ENCODE measurements around the gene IQCH. TPM values are rescaled to one million over a fixed set of nuclear protein-coding genes. Genes with fewer than 3 reads are reported as not detected.

The IQCH gene
- total and polyA plus RNA-seq, 9 of the 15 experiments (the other 6 are each of a cell fraction or from before 2014, with no cell fraction given) = 1.8 to 3.9 (median 2.7) TPM

GRCh38 chr15:67381416-67382045, 126.9 kb downstream of the IQCH start:
- intact Hi-C loops (cut with micrococcal nuclease) = no loop called here
- DNase-seq (ENCODE audit: extremely low read depth in 1 of 4, low spot score in 3 of 4) = no peak
- Histone ChIP-seq H3K9me1 (ENCODE audit: control insufficient read depth, insufficient read depth, low read length) (no peaks in the 10 kb centered on the region), H3K36me3 (ENCODE audit: control insufficient read depth, insufficient read depth, low read length) (no peaks in the 10 kb centered on the region), H4K20me1 (replicated peaks; ENCODE audit: control insufficient read depth, insufficient read depth, low read length) (no peaks in the 10 kb centered on the region), H3K27me3 (ENCODE audit: control insufficient read depth in 2 of 2, insufficient read depth in 2 of 2, low read length in 2 of 2) (no peaks in the 10 kb centered on the region), H3K9me3 (replicated peaks; ENCODE audit: control insufficient read depth, insufficient read depth, low read depth, low read length) (no peaks in the 10 kb centered on the region), H3K4me3 (no peak overlapping the region), H3K4me2 (ENCODE audit: insufficient read depth, low read length) (no peak overlapping the region), H3K27ac (ENCODE audit: extremely low read depth, low read depth, low read length) (no peak overlapping the region), H2AFZ (ENCODE audit: low read depth, low read length) (no peak overlapping the region), H3K4me1 (replicated peaks in 1 of 2; ENCODE audit: control insufficient read depth in 2 of 2, insufficient read depth in 2 of 2, low read length in 2 of 2) (no peaks in the 10 kb centered on the region; a peak in 1 of 5 replicates), H3K79me2 (ENCODE audit: control insufficient read depth, insufficient read depth, low read length) (no peaks in the 10 kb centered on the region), H3K9ac (ENCODE audit: insufficient read depth in 1 of 2, low read depth in 2 of 2, low read length in 2 of 2) (no peak overlapping the region)
- ChIA-PET CTCF (ENCODE audit: low intra/inter-chr PET ratio) (interaction anchor here (0.6 to 0.7 kb wide), 2 partner anchors 26 to 1863 kb away, joined by 3 to 4 read pairs; no protein-coding TSS in a partner anchor), POLR2A (interaction anchor here (0.6 kb wide), 1 partner anchor 896 kb away, joined by 3 read pairs; no protein-coding TSS in a partner anchor)
- in situ Hi-C loops (cut with MboI) = no loop called here
- WGBS (ENCODE audit: insufficient coverage, low coverage, missing lambda C conversion rate) = 18% methylated on average over 8 of the region's 8 CpGs
- BruUV-seq (replicated peaks) = no TSS peak
- no peak for ATAC-seq
- no peak for FAIRE-seq
- TF ChIP-seq BHLHE40 (IDR thresholded peaks at IDR 0.05; ENCODE audit: low read length) = no peak
- TF ChIP-seq PREB (CRISPR knock-in tag; IDR thresholded peaks at IDR 0.05) = no peak
- TF ChIP-seq GABPB2 (CRISPR knock-in tag; conservative IDR thresholded peaks at IDR 0.05) = no peak
- no peak for TF ChIP-seq ETV6 (IDR thresholded peaks at IDR 0.05; ENCODE audit: borderline replicate concordance in 1 of 2, low read depth in 2 of 2, low read length in 1 of 2)
- TF ChIP-seq ETV6 (CRISPR knock-in tag; IDR thresholded peaks at IDR 0.05; ENCODE audit: borderline replicate concordance) = no peak
- no peak for TF ChIP-seq SREBF1 (IDR thresholded peaks at IDR 0.05; ENCODE audit: borderline replicate concordance, low read depth, low read length)
- TF ChIP-seq, protein P1, sequence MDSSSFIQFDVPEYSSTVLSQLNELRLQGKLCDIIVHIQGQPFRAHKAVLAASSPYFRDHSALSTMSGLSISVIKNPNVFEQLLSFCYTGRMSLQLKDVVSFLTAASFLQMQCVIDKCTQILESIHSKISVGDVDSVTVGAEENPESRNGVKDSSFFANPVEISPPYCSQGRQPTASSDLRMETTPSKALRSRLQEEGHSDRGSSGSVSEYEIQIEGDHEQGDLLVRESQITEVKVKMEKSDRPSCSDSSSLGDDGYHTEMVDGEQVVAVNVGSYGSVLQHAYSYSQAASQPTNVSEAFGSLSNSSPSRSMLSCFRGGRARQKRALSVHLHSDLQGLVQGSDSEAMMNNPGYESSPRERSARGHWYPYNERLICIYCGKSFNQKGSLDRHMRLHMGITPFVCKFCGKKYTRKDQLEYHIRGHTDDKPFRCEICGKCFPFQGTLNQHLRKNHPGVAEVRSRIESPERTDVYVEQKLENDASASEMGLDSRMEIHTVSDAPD (CRISPR knock-in tag; IDR thresholded peaks at IDR 0.05) = no peak
- no peak for TF ChIP-seq PYGO2 (tag; IDR thresholded peaks at IDR 0.05)
- TF ChIP-seq HNRNPLL (IDR thresholded peaks at IDR 0.05; ENCODE audit: low read depth, low read length, poor library complexity, severe bottlenecking) = no peak
- no peak for TF ChIP-seq SETDB1 (IDR thresholded peaks at IDR 0.05; ENCODE audit: low read length)
- TF ChIP-seq SOX6 (IDR thresholded peaks at IDR 0.05) = no peak
- no peak for TF ChIP-seq PRPF4 (IDR thresholded peaks at IDR 0.05; ENCODE audit: insufficient read depth, low read depth, low read length, poor library complexity, severe bottlenecking)
- TF ChIP-seq SRSF1 (IDR thresholded peaks at IDR 0.05; ENCODE audit: low read depth, low read length) = no peak
- no peak for TF ChIP-seq RFX5 (IDR thresholded peaks at IDR 0.05; ENCODE audit: low read depth, low read length)
- TF ChIP-seq, protein P2, sequence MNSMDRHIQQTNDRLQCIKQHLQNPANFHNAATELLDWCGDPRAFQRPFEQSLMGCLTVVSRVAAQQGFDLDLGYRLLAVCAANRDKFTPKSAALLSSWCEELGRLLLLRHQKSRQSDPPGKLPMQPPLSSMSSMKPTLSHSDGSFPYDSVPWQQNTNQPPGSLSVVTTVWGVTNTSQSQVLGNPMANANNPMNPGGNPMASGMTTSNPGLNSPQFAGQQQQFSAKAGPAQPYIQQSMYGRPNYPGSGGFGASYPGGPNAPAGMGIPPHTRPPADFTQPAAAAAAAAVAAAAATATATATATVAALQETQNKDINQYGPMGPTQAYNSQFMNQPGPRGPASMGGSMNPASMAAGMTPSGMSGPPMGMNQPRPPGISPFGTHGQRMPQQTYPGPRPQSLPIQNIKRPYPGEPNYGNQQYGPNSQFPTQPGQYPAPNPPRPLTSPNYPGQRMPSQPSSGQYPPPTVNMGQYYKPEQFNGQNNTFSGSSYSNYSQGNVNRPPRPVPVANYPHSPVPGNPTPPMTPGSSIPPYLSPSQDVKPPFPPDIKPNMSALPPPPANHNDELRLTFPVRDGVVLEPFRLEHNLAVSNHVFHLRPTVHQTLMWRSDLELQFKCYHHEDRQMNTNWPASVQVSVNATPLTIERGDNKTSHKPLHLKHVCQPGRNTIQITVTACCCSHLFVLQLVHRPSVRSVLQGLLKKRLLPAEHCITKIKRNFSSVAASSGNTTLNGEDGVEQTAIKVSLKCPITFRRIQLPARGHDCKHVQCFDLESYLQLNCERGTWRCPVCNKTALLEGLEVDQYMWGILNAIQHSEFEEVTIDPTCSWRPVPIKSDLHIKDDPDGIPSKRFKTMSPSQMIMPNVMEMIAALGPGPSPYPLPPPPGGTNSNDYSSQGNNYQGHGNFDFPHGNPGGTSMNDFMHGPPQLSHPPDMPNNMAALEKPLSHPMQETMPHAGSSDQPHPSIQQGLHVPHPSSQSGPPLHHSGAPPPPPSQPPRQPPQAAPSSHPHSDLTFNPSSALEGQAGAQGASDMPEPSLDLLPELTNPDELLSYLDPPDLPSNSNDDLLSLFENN (IDR thresholded peaks at IDR 0.05; ENCODE audit: low read depth in 2 of 2, low read length in 2 of 2) = no peak

All from K562 (cell line).